Measurements from ENCODE around the gene PSME1.

The PSME1 gene

DNA sequence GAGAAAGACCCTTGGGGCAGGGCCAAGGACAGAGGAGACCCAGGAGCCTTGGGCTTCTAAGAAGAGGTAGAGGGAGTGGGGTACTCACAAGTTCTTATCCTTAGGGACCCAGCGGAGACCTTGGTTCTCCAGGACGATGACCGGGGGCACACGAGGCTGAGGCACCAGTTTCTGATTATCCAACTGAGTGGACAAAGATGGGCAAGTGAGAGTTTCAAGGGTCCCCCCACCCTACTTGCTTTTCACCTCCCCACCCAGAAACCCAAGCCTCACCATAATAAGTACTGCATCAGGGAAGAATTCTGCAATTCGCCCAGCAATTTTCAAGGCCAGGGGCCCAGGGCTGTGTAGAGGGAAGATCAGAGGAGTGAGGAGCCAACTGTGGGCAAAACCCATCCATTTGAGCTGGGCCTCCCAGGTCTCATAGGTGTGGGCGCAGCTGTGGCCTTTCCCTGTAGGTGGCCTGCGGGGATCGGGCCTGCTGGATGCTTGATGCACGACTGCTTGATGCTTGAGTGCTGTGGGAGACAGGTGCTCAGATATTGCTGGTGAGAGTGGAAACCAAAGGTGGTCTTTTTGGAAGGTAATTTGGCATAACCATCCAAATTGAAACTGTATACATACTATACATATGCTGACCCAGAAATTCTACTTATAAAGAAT, 3.4 kb downstream of the PSME1 start:
- H3K4me3 ChIP-seq (ENCODE audit: low read depth, low read length): peak overlapping the region; percentile 24
- H3K36me3 ChIP-seq (ENCODE audit: control insufficient read depth, insufficient read depth, low read length): peaks cover 35% of the 10 kb centered on the region
- no peak overlapping the region for H3K27ac ChIP-seq (ENCODE audit: low read depth, low read length)
- H3K9me3 ChIP-seq (ENCODE audit: control insufficient read depth, insufficient read depth, low read depth, low read length): no peaks in the 10 kb centered on the region
- no peaks in the 10 kb centered on the region; the same call in 1 of the 2 replicates for H3K27me3 ChIP-seq (ENCODE audit: control insufficient read depth, insufficient read depth, low read length)
- no peak overlapping the region for H3K9ac ChIP-seq (ENCODE audit: low read length)
- peaks cover 13% of the 10 kb centered on the region for H3K4me1 ChIP-seq (ENCODE audit: control insufficient read depth, insufficient read depth, low read length)

GRCh38 chr14:24141097-24141880, 5.3 kb downstream of the PSME1 start, which contains the start of gene EMC9:
TSS of gene EMC9 (minus strand) at chr14:24141591. CDS start at chr14:24141304, 287 bp downstream.
- H3K27ac ChIP-seq (ENCODE audit: low read depth, low read length): peak within 1 kb of the TSS; percentile 27; the same call in 1 of the 2 replicates
- no peaks in the 10 kb centered on the region; the same call in 1 of the 2 replicates for H3K27me3 ChIP-seq (ENCODE audit: control insufficient read depth, insufficient read depth, low read length)
- H3K9me3 ChIP-seq (ENCODE audit: control insufficient read depth, insufficient read depth, low read depth, low read length): no peaks in the 10 kb centered on the region
- H3K36me3 ChIP-seq (ENCODE audit: control insufficient read depth, insufficient read depth, low read length): peaks cover 39% of the 10 kb centered on the region
- peak within 1 kb of the TSS; percentile 88 for H3K9ac ChIP-seq (ENCODE audit: low read length)
- H3K4me1 ChIP-seq (ENCODE audit: control insufficient read depth, insufficient read depth, low read length): peaks cover 12% of the 10 kb centered on the region
- peak within 1 kb of the TSS; percentile 95 for H3K4me3 ChIP-seq (ENCODE audit: low read depth, low read length)

GRCh38 chr14:24143511-24143910, 7.5 kb downstream of the PSME1 start:
- H3K4me1 ChIP-seq (ENCODE audit: control insufficient read depth, insufficient read depth, low read length): peaks cover 13% of the 10 kb centered on the region
- no peak overlapping the region for H3K9ac ChIP-seq (ENCODE audit: low read length)
- H3K27me3 ChIP-seq (ENCODE audit: control insufficient read depth, insufficient read depth, low read length): no peaks in the 10 kb centered on the region
- H3K27ac ChIP-seq (ENCODE audit: low read depth, low read length): no peak overlapping the region
- H3K36me3 ChIP-seq (ENCODE audit: control insufficient read depth, insufficient read depth, low read length): peaks cover 26% of the 10 kb centered on the region
- H3K4me3 ChIP-seq (ENCODE audit: low read depth, low read length): no peak overlapping the region
- no peaks in the 10 kb centered on the region for H3K9me3 ChIP-seq (ENCODE audit: control insufficient read depth, insufficient read depth, low read depth, low read length)

GRCh38 chr14:24144451-24144850, 8.5 kb downstream of the PSME1 start:
- H3K27me3 ChIP-seq (ENCODE audit: control insufficient read depth, insufficient read depth, low read length): no peaks in the 10 kb centered on the region
- H3K4me3 ChIP-seq (ENCODE audit: low read depth, low read length): no peak overlapping the region
- H3K27ac ChIP-seq (ENCODE audit: low read depth, low read length): no peak overlapping the region
- H3K36me3 ChIP-seq (ENCODE audit: control insufficient read depth, insufficient read depth, low read length): peaks cover 21% of the 10 kb centered on the region
- no peak overlapping the region for H3K9ac ChIP-seq (ENCODE audit: low read length)
- no peaks in the 10 kb centered on the region for H3K9me3 ChIP-seq (ENCODE audit: control insufficient read depth, insufficient read depth, low read depth, low read length)
- H3K4me1 ChIP-seq (ENCODE audit: control insufficient read depth, insufficient read depth, low read length): peaks cover 14% of the 10 kb centered on the region

DNA sequence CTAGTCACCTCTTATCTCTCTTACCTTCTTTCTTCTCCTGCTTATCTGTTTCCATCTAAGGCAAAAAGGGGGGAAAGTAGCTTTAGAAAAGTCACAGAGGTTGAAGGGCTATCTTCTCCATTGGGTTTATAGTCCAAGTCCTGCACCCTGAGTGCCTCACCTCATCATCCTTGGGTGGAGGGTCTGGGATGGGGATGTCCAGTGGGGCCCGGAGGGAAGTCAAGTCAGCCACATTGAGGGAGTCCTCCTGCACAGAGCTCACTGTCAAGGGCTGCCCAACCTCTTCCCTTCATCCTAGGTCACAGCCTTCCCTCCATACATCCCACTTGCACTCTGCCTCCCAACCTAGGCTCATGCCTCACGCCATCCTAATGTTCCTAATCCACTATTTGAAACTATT, 9.2 kb downstream of the PSME1 start:
- Histone ChIP-seq H3K36me3 (ENCODE audit: control insufficient read depth, insufficient read depth, low read length) (peaks cover 24% of the 10 kb centered on the region), H3K9me3 (ENCODE audit: control insufficient read depth, insufficient read depth, low read depth, low read length) (no peaks in the 10 kb centered on the region), H3K9ac (ENCODE audit: low read length) (no peak overlapping the region), H3K27me3 (ENCODE audit: control insufficient read depth, insufficient read depth, low read length) (no peaks in the 10 kb centered on the region), H3K4me1 (ENCODE audit: control insufficient read depth, insufficient read depth, low read length) (peaks cover 14% of the 10 kb centered on the region), H3K4me3 (ENCODE audit: low read depth, low read length) (no peak overlapping the region), H3K27ac (ENCODE audit: low read depth, low read length) (no peak overlapping the region)

GRCh38 chr14:24145690-24146452, 9.9 kb downstream of the PSME1 start:
- peak overlapping the region; percentile 90 for H3K4me3 ChIP-seq (ENCODE audit: low read depth, low read length)
- H3K9me3 ChIP-seq (ENCODE audit: control insufficient read depth, insufficient read depth, low read depth, low read length): no peaks in the 10 kb centered on the region
- H3K9ac ChIP-seq (ENCODE audit: low read length): peak overlapping the region; percentile 82
- H3K27ac ChIP-seq (ENCODE audit: low read depth, low read length): no peak overlapping the region
- no peaks in the 10 kb centered on the region for H3K27me3 ChIP-seq (ENCODE audit: control insufficient read depth, insufficient read depth, low read length)
- peaks cover 31% of the 10 kb centered on the region for H3K36me3 ChIP-seq (ENCODE audit: control insufficient read depth, insufficient read depth, low read length)
- H3K4me1 ChIP-seq (ENCODE audit: control insufficient read depth, insufficient read depth, low read length): peaks cover 14% of the 10 kb centered on the region

GRCh38 chr14:24146453-24146977, 10.5 kb downstream of the PSME1 start, which contains the start of gene PSME2:
TSS of gene PSME2 (minus strand) at chr14:24146610. CDS start at chr14:24146581, 29 bp downstream.
- Histone ChIP-seq H3K4me3 (ENCODE audit: low read depth, low read length) (peak within 1 kb of the TSS; percentile 90), H3K9ac (ENCODE audit: low read length) (peak within 1 kb of the TSS; percentile 82), H3K27me3 (ENCODE audit: control insufficient read depth, insufficient read depth, low read length) (no peaks in the 10 kb centered on the region), H3K4me1 (ENCODE audit: control insufficient read depth, insufficient read depth, low read length) (peaks cover 14% of the 10 kb centered on the region), H3K27ac (ENCODE audit: low read depth, low read length) (peak within 1 kb of the TSS; percentile 38; the same call in 1 of the 2 replicates), H3K36me3 (ENCODE audit: control insufficient read depth, insufficient read depth, low read length) (peaks cover 37% of the 10 kb centered on the region), H3K9me3 (ENCODE audit: control insufficient read depth, insufficient read depth, low read depth, low read length) (no peaks in the 10 kb centered on the region)

- Histone ChIP-seq H3K27ac (ENCODE audit: low read depth, low read length) (peak within 1 kb of the TSS; percentile 38; the same call in 1 of the 2 replicates), H3K9me3 (ENCODE audit: control insufficient read depth, insufficient read depth, low read depth, low read length) (no peaks in the 10 kb centered on the region), H3K9ac (ENCODE audit: low read length) (peak within 1 kb of the TSS; percentile 82), H3K4me3 (ENCODE audit: low read depth, low read length) (peak within 1 kb of the TSS; percentile 90), H3K4me1 (ENCODE audit: control insufficient read depth, insufficient read depth, low read length) (peaks cover 13% of the 10 kb centered on the region), H3K36me3 (ENCODE audit: control insufficient read depth, insufficient read depth, low read length) (peaks cover 44% of the 10 kb centered on the region), H3K27me3 (ENCODE audit: control insufficient read depth, insufficient read depth, low read length) (no peaks in the 10 kb centered on the region)
Measured at GRCh38 chr14:24146978-24147760, 11.2 kb downstream of the PSME1 start, which contains the start of gene RNF31. TSS of gene RNF31 (plus strand) at chr14:24147498. CDS start at chr14:24147699, 201 bp downstream.

GRCh38 chr14:24147761-24148428, 11.9 kb downstream of the PSME1 start:
- Histone ChIP-seq H3K36me3 (ENCODE audit: control insufficient read depth, insufficient read depth, low read length) (peaks cover 49% of the 10 kb centered on the region), H3K4me1 (ENCODE audit: control insufficient read depth, insufficient read depth, low read length) (peaks cover 12% of the 10 kb centered on the region), H3K9ac (ENCODE audit: low read length) (peak overlapping the region; percentile 82), H3K27me3 (ENCODE audit: control insufficient read depth, insufficient read depth, low read length) (no peaks in the 10 kb centered on the region), H3K9me3 (ENCODE audit: control insufficient read depth, insufficient read depth, low read depth, low read length) (no peaks in the 10 kb centered on the region), H3K27ac (ENCODE audit: low read depth, low read length) (peak overlapping the region; percentile 38; the same call in 1 of the 2 replicates), H3K4me3 (ENCODE audit: low read depth, low read length) (peak overlapping the region; percentile 90)

All from HUES6 (cell line).